NCI-H1048 (cell line): ENCODE data around the gene FSIP1.

Experiments used
- DNase-seq: peaks from one replicate; lab custom pipeline; 2025; lab: John Stamatoyannopoulos, UW

The FSIP1 gene

DNA sequence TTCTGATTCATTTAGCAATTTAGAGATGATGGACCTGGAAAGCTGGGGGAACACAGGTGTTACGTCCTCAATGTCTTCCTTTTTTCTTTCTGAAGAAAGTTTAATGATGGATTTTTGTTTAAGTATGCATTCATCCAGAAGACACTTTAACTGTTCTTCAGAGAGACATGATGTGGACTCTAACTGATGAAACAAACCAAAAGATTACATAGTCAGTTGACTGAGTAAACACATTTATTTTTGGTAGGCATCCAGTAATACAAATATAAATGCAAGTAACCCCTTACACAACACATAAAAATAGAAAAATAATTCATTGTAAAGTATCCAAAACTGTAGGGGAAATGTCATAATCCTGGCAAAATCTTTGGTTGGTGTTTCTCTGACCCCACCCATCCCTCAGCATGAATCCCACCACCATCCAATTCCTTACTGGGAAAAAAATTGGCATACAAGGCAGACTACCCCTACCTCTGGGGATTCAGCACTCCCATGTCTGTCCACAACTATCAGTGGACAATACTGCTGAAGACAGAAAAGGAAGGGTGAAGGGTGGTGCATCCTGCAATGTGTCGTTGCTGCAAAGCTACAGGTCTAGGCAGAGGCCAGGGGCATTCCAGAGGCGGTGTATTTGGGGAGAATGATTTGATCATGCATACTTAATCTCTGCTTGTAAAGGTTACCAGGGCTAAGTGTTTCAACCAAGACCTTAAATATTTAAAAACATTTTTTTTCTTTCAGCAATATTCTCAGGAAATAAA lies 164.4 kb downstream of the FSIP1 start:
- no peak for DNase-seq

DNA sequence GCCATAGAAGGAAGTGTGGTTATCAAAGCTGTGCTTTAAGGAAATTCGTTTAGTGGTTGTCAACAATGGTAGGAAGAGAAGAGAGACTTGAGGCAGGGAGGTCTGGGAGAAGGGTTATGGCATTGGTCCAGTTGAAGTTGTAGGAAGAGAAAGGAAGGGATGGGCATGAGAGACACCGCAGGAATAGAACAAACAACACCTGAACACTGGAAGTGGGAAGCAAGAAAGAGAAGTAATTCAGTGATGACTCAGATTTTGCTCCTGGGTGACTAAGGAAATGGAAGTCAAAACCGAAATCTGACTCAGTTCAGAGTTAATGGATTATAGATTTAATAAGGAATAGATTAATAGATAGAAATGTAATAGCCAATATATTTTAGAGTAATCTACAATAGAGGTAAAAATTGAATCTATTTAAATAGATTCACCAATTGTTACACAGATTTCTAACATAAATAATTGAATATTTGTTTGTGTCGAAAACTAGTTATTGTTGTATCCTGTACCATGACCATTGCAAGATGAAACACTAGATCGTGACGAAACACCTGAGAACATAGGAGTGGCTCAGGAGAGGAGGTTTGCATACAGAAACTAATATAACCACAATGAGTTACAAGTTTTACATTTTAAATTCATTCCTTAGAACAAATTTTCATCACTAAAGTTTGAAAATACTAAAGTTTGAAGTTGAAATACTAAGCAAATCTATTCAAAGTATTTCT lies 165.7 kb downstream of the FSIP1 start:
- no peak for DNase-seq

DNA sequence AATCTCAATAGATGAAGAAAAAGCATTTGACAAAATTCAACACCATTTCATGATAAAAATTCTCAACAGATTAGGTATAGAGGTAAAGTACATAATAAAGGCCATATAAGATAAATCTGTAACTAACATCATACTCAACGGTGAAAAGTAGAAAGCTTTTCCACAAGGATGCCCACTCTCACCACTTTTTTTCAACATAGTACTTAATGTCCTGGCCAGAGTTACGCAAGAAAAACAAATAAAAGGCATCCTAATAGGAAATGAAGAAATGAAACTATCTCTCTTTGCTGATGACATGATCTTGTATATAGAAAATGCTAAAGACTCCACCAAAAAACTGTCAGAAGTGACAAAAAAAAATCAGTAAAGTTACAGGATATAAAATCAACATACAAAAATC lies 168.8 kb downstream of the FSIP1 start:
- DNase-seq: no peak

DNA sequence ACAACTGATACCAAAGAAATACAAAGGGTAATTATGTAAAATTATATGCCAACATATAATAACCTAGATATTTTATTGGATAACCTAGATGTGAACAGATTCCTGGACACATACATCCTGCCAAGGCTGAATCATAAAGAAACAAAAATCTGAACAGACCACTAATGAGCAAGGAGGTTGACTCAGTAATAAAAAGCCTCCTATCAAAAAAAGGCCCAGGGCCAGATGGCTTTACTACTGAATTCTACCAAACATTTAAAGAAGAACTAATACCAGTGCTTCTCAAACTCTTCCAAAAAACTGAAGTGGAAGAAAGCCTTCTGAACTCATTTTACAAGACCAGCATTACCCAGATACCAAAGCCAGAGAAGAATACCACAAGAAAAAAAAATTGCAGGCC lies 169.4 kb downstream of the FSIP1 start:
- DNase-seq: no peak

DNA sequence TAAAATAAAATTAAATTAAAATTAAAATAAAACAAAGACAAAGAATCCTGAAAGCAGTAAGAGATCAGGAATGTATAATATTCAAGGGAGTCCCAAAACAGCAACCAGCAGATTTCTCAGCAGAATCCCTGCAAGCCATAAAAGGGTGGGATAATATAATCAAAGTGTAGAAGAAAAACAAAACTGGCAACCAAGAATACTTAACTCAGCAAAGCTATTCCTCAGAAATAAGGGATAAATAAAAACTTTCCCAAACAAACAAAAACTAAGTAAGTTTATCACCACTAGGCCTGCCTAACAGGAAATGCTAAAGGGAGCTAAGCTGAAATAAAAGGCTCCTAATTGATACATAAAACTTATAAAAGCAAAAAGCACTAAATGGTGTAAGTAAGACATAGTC lies 172.0 kb downstream of the FSIP1 start:
- no peak for DNase-seq

DNA sequence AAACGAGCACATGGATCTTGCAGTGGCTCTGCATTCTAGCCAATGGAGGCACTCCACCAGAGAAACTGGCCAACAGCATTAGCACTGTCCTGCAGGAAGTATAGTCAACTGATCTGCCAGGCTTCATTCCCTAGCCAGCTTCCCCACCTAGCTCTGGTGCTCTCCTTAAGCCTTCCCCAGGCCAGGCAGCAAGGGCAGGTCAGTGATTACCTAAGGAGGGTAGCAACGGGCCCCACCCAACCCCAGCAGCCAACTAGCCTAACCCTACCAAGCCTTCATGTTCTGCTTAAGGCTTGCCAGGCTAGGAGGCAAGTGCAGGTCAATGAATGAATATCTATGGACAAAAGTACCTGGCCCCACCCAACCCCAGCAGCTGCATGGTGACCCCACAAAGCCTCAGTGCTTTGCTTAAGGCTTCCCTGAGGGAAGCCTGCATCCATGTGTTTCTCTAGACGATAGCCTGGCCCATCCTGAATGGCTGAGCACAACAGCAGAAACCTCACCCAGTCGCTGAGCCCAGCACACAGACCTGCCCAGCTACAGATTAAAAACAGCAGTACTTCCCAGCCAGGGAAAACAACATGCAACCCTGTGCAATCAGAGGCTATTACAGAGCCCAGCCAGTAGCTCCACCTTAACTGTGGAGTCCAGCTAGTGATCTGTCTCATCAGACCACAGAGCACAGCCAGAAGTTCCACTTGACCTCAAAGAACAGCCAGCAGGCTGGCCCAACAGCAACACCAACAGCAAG lies 173.3 kb downstream of the FSIP1 start:
- DNase-seq: no peak

DNA sequence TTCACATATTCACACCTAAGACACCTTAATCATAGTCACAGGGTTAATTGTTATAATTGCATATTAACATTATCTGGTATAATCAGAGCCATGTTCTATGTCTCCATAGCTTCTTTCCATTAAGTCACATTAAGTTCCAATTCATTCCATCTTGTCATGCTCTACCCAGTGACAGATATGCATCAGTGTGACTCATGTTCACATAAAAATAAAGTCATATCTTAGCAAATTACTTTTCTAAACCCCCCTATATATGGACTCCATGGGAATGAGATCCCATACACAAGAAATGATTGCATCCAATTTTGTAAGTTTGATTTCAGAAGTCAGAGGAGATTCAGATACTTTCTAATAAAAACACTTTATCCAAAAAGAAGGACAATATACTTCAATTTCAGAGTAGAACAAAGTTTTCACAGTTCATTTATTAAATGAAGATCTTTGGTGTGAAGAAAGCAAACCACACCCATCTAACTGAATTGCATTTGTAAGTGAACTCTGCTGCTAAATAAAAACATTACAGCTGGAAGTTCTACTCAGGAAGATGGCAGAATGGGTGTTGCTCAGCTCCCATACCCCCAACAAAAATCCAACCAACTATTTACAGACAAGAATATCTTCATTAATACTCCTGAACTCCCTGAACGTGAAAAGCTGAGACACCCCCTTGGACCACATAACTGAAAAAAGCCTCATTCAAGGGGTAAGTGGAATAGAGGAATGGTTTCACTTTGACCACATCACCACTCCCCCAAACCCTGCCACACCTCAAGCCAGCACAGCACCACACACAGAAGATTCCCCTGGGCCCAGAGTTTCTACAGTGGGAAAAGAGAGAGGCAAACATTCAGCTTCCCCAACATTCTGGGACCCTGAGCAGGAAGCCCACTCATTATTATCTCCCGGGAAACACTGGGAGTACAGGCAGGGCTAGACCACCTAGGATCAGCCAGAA lies 174.2 kb downstream of the FSIP1 start:
- DNase-seq: no peak

DNA sequence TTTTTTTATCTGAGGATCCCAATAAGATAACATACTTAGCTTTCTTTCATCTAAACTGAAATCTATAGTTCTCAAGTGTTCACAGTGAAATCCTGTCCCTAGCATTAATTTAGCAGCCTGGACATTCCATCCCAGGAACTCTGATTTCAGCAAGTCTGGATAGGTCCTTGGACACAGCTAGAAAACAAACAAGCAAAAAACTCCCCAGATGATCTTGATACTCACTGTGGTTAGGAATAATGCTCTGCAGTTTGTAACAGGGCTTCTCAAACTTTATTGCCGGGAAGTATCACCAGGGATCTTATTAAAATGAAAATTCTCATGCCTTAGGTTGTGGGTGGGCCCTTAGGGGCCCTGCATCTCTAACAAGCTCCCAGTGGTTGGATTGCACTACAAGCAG lies 177.5 kb downstream of the FSIP1 start:
- no peak for DNase-seq

DNA sequence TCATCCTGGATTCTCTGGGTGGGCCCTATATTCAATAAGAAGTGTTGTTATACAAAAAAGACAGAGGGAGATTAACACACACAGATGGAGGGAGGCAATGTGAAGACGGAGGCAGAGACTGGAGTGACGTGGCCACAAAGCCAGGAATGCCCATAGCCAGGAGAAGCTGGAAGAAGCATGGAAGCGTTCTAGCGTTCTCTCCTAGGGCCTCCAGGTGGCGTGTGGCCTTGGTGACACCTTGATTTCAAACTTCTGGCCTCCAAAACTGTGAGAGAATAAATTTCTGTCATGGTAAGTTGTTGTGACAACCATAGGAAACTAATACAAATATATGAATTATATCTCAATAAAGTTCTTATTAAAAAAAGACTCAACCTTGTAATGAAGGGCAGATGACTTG lies 180.5 kb downstream of the FSIP1 start:
- no peak for DNase-seq

DNA sequence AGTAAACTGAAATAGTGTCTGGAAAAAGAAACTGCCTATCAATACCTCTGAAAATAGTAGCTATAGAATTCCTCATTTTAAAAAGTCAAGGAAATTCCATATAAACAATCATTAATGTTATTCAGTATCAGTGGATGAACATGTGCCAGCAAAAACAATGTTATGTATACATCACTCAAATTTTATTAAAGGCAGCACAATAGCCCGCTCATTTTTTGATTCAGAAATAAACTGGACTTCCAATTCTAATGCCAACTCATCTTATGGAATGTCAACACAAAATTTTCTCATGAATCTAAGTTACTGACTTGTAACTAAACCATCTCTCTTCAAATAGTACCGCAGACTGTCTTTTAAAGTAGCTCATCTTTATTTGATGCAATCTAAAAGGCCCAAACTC lies 182.8 kb downstream of the FSIP1 start:
- DNase-seq: no peak

DNA sequence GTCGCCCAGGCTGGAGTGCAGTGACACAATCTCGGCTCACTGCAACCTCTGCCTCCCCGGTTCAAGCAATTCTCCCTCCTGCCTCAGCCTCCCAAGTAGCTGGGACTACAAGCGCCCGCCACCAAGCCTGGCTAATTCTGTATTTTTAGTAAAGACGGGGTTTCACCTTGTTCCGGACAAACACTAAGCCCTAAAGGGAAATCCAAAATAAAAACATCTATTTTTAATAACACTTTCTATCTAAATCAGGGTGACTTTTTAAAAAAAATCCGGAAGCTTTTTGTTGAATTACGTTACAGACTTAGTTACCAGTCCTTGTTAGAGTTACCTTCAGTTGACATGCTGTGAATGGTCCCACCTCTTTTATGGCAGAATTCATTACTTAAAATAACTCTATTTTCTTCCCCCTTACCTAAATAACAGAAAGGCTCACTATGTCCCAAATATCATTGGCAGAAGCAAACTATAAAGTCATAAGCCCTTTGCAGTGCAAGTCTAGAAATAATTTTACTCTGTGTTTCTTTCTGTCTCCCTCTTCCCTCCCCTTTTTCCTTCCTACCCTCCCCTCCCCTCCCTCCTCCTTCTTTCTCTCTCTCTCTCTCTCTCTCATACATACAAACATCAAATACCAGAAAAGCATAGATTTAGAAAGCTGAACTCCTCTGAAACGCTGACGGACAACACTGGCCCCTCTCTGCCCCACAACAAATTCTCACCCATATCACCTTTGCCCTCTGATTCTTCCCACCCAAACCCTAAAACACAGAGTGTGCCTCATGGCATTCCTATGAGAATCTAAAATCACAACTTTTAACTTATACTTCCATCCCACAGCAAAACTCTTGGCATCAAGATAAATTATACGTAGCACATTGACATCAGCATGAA lies 183.4 kb downstream of the FSIP1 start:
- no peak for DNase-seq

DNA sequence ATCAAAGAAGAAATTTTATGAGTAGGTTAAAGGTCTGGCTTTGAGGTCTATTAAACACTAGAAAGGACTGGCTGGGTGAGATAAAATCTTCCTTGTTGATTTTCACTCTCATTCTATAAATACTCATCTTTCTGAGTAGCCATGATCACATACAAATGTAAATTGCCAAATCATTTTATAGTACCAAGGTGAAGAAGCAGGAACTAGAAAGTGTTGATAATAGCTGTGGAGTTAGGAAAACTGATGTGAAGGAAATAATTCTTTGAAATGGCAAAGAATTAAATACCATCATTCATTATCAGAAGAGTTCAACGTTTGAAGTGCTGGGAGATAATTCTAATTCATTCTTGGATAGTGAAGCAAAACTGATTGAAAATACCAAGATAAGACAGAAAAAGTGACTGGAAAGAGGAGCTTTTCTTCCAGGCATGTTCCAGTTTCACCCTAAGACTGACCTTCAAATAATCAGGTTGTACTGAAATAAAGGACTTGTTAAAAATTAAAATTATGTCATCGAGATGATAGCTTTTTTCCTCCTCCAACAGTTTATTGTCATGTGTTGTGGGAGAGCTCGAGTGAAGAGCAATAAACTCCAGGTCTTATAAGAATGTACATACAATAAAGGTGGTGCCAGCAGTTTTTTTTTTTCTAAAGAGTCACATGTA lies 184.3 kb downstream of the FSIP1 start:
- DNase-seq: no peak

DNA sequence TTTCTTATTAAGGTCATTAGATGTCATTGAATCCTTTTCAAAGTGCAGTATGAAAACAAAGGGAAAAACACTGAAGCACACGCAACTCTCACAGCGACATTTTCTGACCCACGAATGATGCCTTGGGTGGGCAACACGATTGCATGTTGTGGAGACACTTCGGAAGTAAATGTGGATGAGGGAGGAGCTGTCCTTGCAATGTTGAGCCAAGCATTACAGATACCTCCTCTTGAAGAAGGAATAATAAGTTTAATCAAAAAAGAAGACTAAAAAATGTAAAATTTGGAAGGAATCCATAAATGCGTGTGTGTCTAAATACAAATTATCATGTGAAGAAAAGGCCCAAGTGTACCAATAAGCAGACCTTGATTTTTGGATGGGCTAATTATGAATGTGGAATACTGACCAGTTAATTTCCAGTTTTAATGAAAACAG lies 184.9 kb downstream of the FSIP1 start:
- no peak for DNase-seq

DNA sequence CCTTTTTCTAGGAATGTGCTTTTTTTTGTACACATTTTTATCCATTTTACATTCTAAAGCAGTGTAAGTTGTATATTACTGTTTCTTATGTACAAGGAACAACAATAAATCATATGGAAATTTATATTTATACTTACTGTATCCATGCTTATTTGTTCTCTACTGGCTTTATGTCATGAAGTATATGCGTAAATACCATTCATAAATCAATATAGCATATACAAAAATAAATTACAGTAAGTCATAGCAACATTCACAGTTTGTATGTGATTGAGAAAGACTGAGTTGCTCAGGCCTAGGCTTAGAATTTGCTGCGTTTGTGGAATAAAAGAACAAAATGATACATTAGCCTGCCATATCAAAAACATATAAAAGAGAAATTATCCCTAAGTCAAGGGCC lies 185.3 kb downstream of the FSIP1 start:
- no peak for DNase-seq

DNA sequence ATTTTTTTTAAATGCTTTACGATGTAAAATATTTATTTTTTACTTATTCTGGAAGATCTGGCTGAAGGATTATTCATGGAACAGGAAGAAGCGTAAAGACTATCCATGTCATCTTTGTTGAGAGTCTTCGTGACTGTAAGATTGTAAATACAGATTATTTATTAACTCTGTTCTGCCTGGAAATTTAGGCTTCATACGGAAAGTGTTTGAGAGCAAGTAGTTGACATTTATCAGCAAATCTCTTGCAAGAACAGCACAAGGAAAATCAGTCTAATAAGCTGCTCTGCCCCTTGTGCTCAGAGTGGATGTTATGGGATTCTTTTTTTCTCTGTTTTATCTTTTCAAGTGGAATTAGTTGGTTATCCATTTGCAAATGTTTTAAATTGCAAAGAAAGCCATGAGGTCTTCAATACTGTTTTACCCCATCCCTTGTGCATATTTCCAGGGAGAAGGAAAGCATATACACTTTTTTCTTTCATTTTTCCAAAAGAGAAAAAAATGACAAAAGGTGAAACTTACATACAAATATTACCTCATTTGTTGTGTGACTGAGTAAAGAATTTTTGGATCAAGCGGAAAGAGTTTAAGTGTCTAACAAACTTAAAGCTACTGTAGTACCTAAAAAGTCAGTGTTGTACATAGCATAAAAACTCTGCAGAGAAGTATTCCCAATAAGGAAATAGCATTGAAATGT lies 186.1 kb downstream of the FSIP1 start:
- no peak for DNase-seq

DNA sequence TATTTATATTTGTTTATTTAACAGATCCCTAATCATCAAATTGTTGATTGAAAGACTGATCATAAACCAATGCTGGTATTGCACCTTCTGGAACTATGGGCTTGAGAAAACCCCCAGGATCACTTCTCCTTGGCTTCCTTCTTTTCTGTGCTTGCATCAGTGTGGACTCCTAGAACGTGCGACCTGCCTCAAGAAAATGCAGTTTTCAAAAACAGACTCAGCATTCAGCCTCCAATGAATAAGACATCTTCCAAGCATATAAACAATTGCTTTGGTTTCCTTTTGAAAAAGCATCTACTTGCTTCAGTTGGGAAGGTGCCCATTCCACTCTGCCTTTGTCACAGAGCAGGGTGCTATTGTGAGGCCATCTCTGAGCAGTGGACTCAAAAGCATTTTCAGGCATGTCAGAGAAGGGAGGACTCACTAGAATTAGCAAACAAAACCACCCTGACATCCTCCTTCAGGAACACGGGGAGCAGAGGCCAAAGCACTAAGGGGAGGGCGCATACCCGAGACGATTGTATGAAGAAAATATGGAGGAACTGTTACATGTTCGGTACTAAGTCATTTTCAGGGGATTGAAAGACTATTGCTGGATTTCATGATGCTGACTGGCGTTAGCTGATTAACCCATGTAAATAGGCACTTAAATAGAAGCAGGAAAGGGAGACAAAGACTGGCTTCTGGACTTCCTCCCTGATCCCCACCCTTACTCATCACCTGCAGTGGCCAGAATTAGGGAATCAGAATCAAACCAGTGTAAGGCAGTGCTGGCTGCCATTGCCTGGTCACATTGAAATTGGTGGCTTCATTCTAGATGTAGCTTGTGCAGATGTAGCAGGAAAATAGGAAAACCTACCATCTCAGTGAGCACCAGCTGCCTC lies 187.1 kb downstream of the FSIP1 start:
- DNase-seq: no peak

DNA sequence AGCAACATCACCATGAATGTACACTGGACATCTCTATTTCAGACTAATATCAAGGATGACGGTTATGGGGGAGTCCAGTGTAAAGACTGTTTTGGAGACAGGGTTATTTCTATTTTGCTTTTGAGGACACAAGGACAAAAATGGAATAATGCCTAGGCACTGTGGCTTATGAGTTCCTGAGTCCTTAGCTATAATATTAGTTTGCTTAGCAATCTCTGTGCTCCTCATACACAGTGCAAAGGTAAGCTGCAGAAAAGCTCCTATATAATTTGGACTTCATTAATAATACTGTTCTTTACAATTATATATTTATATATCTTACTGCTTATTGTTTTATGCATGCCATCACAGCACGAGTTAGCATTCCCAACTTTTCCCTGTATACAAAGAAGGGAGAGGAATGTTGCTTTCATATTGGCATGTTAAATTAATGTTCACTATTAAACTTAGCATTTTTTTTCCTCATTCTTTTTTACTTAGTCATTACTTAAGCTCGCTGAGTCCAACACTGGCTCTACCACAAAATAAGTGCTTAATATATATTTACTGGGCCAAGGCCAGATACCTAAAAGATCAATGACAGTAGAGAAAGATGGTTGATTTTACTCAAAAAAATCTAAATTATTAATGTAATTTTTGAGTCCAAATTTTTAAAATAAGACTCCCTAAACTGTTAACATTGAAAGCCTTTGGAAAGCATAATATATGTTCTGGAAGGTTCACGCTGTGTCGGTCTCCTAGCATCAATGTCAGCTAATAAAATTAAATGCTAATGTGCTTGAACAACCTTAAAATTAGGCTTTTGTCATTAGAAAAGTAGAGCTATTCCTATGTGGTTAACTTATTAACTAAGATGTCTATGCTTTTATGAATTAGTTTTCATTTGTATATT lies 187.9 kb downstream of the FSIP1 start:
- no peak for DNase-seq
